ENCODE data around the gene ZPBP2. TPM values are rescaled to one million over a fixed set of nuclear protein-coding genes. Genes with fewer than 3 reads are reported as not detected.

ZPBP2 gene
- total RNA-seq (2021; ENCODE audit: unreplicated experiment) = not detected
- not detected for polyA plus RNA-seq (2012; ENCODE audit: insufficient read length)
- Bru-seq, nascent RNA = percentile 8 among the genes with signal in this experiment
- not detected for BruChase-seq, experiment 1, labeled RNA remaining after a 2-hour chase
- not detected for BruChase-seq, experiment 2, labeled RNA remaining after a 6-hour chase
- long read RNA-seq = 0 reads

GRCh38 chr17:39867880-39868553, at the start of gene ZPBP2:
TSS of gene ZPBP2 (plus strand) at chr17:39868202. CDS start at chr17:39868355, 153 bp downstream.
- Histone ChIP-seq H3K4me3 (ENCODE audit: low read depth in 2 of 2, low read length in 2 of 2) (no peak within 1 kb of the TSS), H3K4me1 (ENCODE audit: control insufficient read depth, insufficient read depth, low read length) (peaks cover 6% of the 10 kb centered on the region), H3K27me3 (ENCODE audit: control insufficient read depth, insufficient read depth, low read length) (peaks cover 28% of the 10 kb centered on the region), H3K9me3 (ENCODE audit: control insufficient read depth, insufficient read depth, low read depth, low read length) (no peaks in the 10 kb centered on the region), H3K27ac (ENCODE audit: low read length) (no peak within 1 kb of the TSS), H3K36me3 (ENCODE audit: control insufficient read depth, insufficient read depth, low read length) (no peaks in the 10 kb centered on the region)
- intact Hi-C loops (cut with micrococcal nuclease; ENCODE audit: unreplicated experiment) = no loop called here
- ChIA-PET POLR2A (no interaction called here), CTCF (no interaction called here)
- in situ Hi-C loops (cut with HindIII; ENCODE audit: low pct_unique_long_range_greater_than_20kb, low sequenced_read_pairs) = no loop called here
- DNase-seq (ENCODE audit: low read depth, low spot score) = no peak
- BruUV-seq (replicated peaks) = no TSS peak
- TF ChIP-seq CTCF (IDR thresholded peaks at IDR 0.05) (no peak), POLR2AphosphoS5 (IDR thresholded peaks at IDR 0.05; ENCODE audit: low read depth, low read length) (no peak), SIN3A (IDR thresholded peaks at IDR 0.05; ENCODE audit: borderline replicate concordance, insufficient read depth, low read depth, low read length) (no peak), REST (IDR thresholded peaks at IDR 0.05; ENCODE audit: insufficient read depth in 1 of 2, low read depth in 2 of 2, low read length in 1 of 2) (no peak), TCF7L2 (IDR thresholded peaks at IDR 0.05; ENCODE audit: low read depth, low read length) (no peak)
- ATAC-seq = no peak

GRCh38 chr17:39818358-39819000, 49.5 kb upstream of the ZPBP2 start:
- Histone ChIP-seq H3K4me3 (ENCODE audit: low read depth in 2 of 2, low read length in 2 of 2) (no peak overlapping the region), H3K9me3 (ENCODE audit: control insufficient read depth, insufficient read depth, low read depth, low read length) (no peaks in the 10 kb centered on the region), H3K36me3 (ENCODE audit: control insufficient read depth, insufficient read depth, low read length) (no peaks in the 10 kb centered on the region), H3K27ac (ENCODE audit: low read length) (no peak overlapping the region), H3K4me1 (ENCODE audit: control insufficient read depth, insufficient read depth, low read length) (no peaks in the 10 kb centered on the region), H3K27me3 (ENCODE audit: control insufficient read depth, insufficient read depth, low read length) (peaks cover 3% of the 10 kb centered on the region; the same call in 1 of the 2 replicates)
- no peak for DNase-seq (ENCODE audit: low read depth, low spot score)
- no TSS peak for BruUV-seq (replicated peaks)
- in situ Hi-C loops (cut with HindIII; ENCODE audit: low pct_unique_long_range_greater_than_20kb, low sequenced_read_pairs) = no loop called here
- ChIA-PET CTCF (interaction anchor here (1.0 kb wide), 1 partner anchor 33 kb away, joined by 3 read pairs; no protein-coding TSS in a partner anchor), POLR2A (no interaction called here)
- intact Hi-C loops (cut with micrococcal nuclease; ENCODE audit: unreplicated experiment) = no loop called here
- TF ChIP-seq TCF7L2 (IDR thresholded peaks at IDR 0.05; ENCODE audit: low read depth, low read length) (no peak), POLR2AphosphoS5 (IDR thresholded peaks at IDR 0.05; ENCODE audit: low read depth, low read length) (no peak), SIN3A (IDR thresholded peaks at IDR 0.05; ENCODE audit: borderline replicate concordance, insufficient read depth, low read depth, low read length) (no peak), REST (IDR thresholded peaks at IDR 0.05; ENCODE audit: insufficient read depth in 1 of 2, low read depth in 2 of 2, low read length in 1 of 2) (no peak), CTCF (IDR thresholded peaks at IDR 0.05) (no peak)
- no peak for ATAC-seq

Measured in Panc1 (cell line).